ENCODE measurements around the gene MAST4.

Gene MAST4

DNA sequence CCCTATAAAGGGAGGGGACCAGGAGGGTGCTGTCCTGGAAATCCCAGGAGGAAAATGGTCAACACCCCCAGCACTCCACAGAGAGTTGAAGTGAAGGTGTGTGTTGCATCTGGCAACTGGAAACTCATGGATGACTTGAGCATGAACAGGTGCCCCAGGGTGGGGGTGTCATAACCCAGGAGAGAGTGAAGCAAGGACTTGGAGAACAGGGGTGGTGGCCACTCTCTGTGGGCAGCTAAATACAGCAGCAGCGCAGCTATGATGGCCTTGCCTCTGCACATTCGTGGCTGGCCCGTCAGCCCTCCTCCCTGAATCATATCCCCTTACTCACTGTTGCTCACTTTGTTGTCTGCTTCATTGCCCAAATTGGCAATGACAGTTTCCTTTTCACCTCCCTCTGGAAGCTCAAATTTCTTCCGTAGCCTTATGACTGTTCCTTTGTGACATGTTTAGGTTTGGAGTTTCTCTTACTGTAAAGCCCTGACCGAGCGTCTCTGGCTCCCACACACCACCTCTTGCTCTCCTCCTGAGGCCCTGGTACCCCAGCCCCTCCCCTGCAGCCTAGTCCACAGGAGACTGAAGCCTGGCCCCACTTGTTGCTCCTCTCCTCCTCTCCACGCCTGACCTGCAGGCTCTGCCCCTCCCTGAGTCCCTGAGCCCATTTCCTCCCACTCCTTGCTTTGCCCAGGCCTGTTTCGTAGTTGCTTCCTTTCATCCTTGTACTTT lies 414.7 kb downstream of the MAST4 start (continued):
- TF ChIP-seq ZNF174 (tag by site-specific recombination; IDR thresholded peaks at IDR 0.05) (no peak), ZNF560 (tag by site-specific recombination; IDR thresholded peaks at IDR 0.05; ENCODE audit: borderline replicate concordance) (no peak), ZNF791 (tag by site-specific recombination; IDR thresholded peaks at IDR 0.05) (no peak), ZNF549 (tag by site-specific recombination; IDR thresholded peaks at IDR 0.05) (no peak), ZNF423 (tag by site-specific recombination; IDR thresholded peaks at IDR 0.05) (no peak), ZNF544 (tag by site-specific recombination; IDR thresholded peaks at IDR 0.05) (no peak), ZXDB (tag by site-specific recombination; IDR thresholded peaks at IDR 0.05) (no peak), ZNF292 (tag by site-specific recombination; IDR thresholded peaks at IDR 0.05; ENCODE audit: borderline replicate concordance, low read depth) (no peak), RBAK (tag by site-specific recombination; IDR thresholded peaks at IDR 0.05) (no peak), MYNN (tag by site-specific recombination; IDR thresholded peaks at IDR 0.05; ENCODE audit: borderline replicate concordance) (no peak), ZNF596 (tag by site-specific recombination; IDR thresholded peaks at IDR 0.05) (no peak), ZNF514 (tag by site-specific recombination; IDR thresholded peaks at IDR 0.05) (no peak), KLF10 (tag by site-specific recombination; IDR thresholded peaks at IDR 0.05) (no peak), ZNF558 (tag by site-specific recombination; IDR thresholded peaks at IDR 0.05) (no peak), ZNF302 (tag by site-specific recombination; IDR thresholded peaks at IDR 0.05; ENCODE audit: low read depth) (no peak), ZNF548 (tag by site-specific recombination; IDR thresholded peaks at IDR 0.05) (no peak), ZNF768 (tag by site-specific recombination; IDR thresholded peaks at IDR 0.05) (no peak), ZNF600 (tag by site-specific recombination; IDR thresholded peaks at IDR 0.05) (peak; percentile 92), EGR2 (tag by site-specific recombination; IDR thresholded peaks at IDR 0.05; ENCODE audit: low read depth) (peak; percentile 15; the same call in 1 of the 2 replicates), ZNF777 (tag by site-specific recombination; IDR thresholded peaks at IDR 0.05; ENCODE audit: borderline replicate concordance) (no peak), ZNF785 (tag by site-specific recombination; IDR thresholded peaks at IDR 0.05) (no peak), ZFP37 (tag by site-specific recombination; IDR thresholded peaks at IDR 0.05) (no peak), ZNF214 (tag by site-specific recombination; IDR thresholded peaks at IDR 0.05; ENCODE audit: borderline replicate concordance) (no peak)
- TF ChIP-seq, protein P1, sequence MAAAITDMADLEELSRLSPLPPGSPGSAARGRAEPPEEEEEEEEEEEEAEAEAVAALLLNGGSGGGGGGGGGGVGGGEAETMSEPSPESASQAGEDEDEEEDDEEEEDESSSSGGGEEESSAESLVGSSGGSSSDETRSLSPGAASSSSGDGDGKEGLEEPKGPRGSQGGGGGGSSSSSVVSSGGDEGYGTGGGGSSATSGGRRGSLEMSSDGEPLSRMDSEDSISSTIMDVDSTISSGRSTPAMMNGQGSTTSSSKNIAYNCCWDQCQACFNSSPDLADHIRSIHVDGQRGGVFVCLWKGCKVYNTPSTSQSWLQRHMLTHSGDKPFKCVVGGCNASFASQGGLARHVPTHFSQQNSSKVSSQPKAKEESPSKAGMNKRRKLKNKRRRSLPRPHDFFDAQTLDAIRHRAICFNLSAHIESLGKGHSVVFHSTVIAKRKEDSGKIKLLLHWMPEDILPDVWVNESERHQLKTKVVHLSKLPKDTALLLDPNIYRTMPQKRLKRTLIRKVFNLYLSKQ (tag by site-specific recombination; IDR thresholded peaks at IDR 0.05; ENCODE audit: borderline replicate concordance): no peak
- TF ChIP-seq, protein P2, sequence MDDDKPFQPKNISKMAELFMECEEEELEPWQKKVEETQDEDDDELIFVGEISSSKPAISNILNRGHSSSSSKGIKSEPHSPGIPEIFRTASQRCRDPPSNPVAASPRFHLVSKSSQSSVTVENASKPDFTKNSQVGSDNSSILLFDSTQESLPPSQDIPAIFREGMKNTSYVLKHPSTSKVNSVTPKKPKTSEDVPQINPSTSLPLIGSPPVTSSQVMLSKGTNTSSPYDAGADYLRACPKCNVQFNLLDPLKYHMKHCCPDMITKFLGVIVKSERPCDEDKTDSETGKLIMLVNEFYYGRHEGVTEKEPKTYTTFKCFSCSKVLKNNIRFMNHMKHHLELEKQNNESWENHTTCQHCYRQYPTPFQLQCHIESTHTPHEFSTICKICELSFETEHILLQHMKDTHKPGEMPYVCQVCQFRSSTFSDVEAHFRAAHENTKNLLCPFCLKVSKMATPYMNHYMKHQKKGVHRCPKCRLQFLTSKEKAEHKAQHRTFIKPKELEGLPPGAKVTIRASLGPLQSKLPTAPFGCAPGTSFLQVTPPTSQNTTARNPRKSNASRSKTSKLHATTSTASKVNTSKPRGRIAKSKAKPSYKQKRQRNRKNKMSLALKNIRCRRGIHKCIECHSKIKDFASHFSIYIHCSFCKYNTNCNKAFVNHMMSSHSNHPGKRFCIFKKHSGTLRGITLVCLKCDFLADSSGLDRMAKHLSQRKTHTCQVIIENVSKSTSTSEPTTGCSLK (tag by site-specific recombination; IDR thresholded peaks at IDR 0.05): no peak
- TF ChIP-seq, protein P3, sequence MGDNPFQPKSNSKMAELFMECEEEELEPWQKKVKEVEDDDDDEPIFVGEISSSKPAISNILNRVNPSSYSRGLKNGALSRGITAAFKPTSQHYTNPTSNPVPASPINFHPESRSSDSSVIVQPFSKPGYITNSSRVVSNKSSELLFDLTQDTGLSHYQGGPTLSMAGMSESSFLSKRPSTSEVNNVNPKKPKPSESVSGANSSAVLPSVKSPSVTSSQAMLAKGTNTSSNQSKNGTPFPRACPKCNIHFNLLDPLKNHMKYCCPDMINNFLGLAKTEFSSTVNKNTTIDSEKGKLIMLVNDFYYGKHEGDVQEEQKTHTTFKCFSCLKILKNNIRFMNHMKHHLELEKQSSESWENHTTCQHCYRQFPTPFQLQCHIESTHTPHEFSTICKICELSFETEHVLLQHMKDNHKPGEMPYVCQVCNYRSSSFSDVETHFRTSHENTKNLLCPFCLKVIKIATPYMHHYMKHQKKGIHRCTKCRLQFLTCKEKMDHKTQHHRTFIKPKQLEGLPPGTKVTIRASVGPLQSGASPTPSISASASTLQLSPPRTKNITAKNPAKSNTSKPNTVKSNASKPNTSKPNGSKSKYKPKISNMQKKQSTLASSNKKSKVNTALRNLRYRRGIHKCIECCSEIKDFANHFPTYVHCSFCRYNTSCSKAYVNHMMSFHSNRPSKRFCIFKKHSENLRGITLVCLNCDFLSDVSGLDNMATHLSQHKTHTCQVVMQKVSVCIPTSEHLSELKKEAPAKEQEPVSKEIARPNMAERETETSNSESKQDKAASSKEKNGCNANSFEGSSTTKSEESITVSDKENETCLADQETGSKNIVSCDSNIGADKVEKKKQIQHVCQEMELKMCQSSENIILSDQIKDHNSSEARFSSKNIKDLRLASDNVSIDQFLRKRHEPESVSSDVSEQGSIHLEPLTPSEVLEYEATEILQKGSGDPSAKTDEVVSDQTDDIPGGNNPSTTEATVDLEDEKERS (tag by site-specific recombination; IDR thresholded peaks at IDR 0.05): no peak
- TF ChIP-seq, protein P4, sequence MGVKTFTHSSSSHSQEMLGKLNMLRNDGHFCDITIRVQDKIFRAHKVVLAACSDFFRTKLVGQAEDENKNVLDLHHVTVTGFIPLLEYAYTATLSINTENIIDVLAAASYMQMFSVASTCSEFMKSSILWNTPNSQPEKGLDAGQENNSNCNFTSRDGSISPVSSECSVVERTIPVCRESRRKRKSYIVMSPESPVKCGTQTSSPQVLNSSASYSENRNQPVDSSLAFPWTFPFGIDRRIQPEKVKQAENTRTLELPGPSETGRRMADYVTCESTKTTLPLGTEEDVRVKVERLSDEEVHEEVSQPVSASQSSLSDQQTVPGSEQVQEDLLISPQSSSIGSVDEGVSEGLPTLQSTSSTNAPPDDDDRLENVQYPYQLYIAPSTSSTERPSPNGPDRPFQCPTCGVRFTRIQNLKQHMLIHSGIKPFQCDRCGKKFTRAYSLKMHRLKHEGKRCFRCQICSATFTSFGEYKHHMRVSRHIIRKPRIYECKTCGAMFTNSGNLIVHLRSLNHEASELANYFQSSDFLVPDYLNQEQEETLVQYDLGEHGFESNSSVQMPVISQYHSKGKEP (tag by site-specific recombination; IDR thresholded peaks at IDR 0.05): no peak
- TF ChIP-seq, protein P5, sequence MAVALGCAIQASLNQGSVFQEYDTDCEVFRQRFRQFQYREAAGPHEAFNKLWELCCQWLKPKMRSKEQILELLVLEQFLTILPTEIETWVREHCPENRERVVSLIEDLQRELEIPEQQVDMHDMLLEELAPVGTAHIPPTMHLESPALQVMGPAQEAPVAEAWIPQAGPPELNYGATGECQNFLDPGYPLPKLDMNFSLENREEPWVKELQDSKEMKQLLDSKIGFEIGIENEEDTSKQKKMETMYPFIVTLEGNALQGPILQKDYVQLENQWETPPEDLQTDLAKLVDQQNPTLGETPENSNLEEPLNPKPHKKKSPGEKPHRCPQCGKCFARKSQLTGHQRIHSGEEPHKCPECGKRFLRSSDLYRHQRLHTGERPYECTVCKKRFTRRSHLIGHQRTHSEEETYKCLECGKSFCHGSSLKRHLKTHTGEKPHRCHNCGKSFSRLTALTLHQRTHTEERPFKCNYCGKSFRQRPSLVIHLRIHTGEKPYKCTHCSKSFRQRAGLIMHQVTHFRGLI (tag by site-specific recombination; IDR thresholded peaks at IDR 0.05): 0 out of 2 replicates have a peak, but pooled peaks have one; percentile 26
- TF ChIP-seq, protein P6, sequence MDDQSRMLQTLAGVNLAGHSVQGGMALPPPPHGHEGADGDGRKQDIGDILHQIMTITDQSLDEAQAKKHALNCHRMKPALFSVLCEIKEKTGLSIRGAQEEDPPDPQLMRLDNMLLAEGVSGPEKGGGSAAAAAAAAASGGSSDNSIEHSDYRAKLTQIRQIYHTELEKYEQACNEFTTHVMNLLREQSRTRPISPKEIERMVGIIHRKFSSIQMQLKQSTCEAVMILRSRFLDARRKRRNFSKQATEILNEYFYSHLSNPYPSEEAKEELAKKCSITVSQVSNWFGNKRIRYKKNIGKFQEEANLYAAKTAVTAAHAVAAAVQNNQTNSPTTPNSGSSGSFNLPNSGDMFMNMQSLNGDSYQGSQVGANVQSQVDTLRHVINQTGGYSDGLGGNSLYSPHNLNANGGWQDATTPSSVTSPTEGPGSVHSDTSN (CRISPR knock-in tag; IDR thresholded peaks at IDR 0.05): no peak
